HEK293T (cell line): ENCODE measurements around the gene MTAP.

ENCODE experiments used
- CTCF ChIA-PET: fragments of 350-600 bp; formaldehyde crosslinking; extraction: SDS; loops from one replicate; lab custom pipeline; 2021; ENCODE audit warnings: antibody characterized with exemption, inconsistent platforms; lab: Yijun Ruan, JAX
- POLR2A ChIA-PET: fragments of 350-600 bp; formaldehyde crosslinking; extraction: SDS; loops from one replicate; lab custom pipeline; 2020; ENCODE audit warnings: antibody characterized with exemption, inconsistent platforms; lab: Yijun Ruan, JAX
- DNase-seq: peaks from one replicate; pipeline ENCODE4 v3.0.0; 2012; ENCODE audit warnings: mixed read lengths; ENCODE audit errors: extremely low spot score
- ARNT ChIP-seq: fragments of 450-650 bp; IDR thresholded peaks from 2 replicates; pipeline ENCODE4 v1.6.1; 2017; ENCODE audit warnings: mild to moderate bottlenecking
- BHLHE40 ChIP-seq: fragments of 450-650 bp; IDR thresholded peaks from 2 replicates; pipeline ENCODE4 v1.6.1; 2016; ENCODE audit warnings: mild to moderate bottlenecking, moderate library complexity, borderline replicate concordance
- CTBP1 ChIP-seq: fragments of 450-650 bp; IDR thresholded peaks from 2 replicates; pipeline ENCODE4 v1.6.1; 2016; ENCODE audit warnings: borderline replicate concordance
- ELF4 ChIP-seq: fragments of 450-650 bp; IDR thresholded peaks from 2 replicates; pipeline ENCODE4 v1.6.1; 2017; ENCODE audit warnings: antibody characterized with exemption
- FOXA1 ChIP-seq: fragments of 450-650 bp; IDR thresholded peaks from 2 replicates; pipeline ENCODE4 v1.6.1; 2016; ENCODE audit warnings: mild to moderate bottlenecking
- FOXK2 ChIP-seq: fragments of 450-650 bp; IDR thresholded peaks from 2 replicates; pipeline ENCODE4 v1.6.1; 2016; ENCODE audit warnings: mild to moderate bottlenecking
- FOXM1 ChIP-seq: fragments of 450-650 bp; IDR thresholded peaks from 2 replicates; pipeline ENCODE4 v1.6.1; 2017; ENCODE audit warnings: mild to moderate bottlenecking, borderline replicate concordance
- HDGF ChIP-seq: fragments of 450-650 bp; IDR thresholded peaks from 2 replicates; pipeline ENCODE4 v1.6.1; 2017; ENCODE audit warnings: antibody characterized with exemption, borderline replicate concordance
- L3MBTL2 ChIP-seq: fragments of 450-650 bp; conservative IDR thresholded peaks from 2 replicates; pipeline ENCODE4 v1.6.1; 2016; ENCODE audit warnings: mild to moderate bottlenecking
- LEF1 ChIP-seq: fragments of 450-650 bp; IDR thresholded peaks from 2 replicates; pipeline ENCODE4 v1.6.1; 2017; ENCODE audit warnings: mild to moderate bottlenecking, borderline replicate concordance
- NFRKB ChIP-seq: fragments of 450-650 bp; IDR thresholded peaks from 2 replicates; pipeline ENCODE4 v1.6.1; 2016; ENCODE audit warnings: mild to moderate bottlenecking, moderate library complexity
- PKNOX1 ChIP-seq: fragments of 450-650 bp; IDR thresholded peaks from 2 replicates; pipeline ENCODE4 v1.6.1; 2016
- SP1 ChIP-seq: fragments of 450-650 bp; IDR thresholded peaks from 2 replicates; pipeline ENCODE4 v1.6.1; 2017
- SUZ12 ChIP-seq: fragments of 450-650 bp; IDR thresholded peaks from 2 replicates; pipeline ENCODE4 v1.6.1; 2016; ENCODE audit warnings: mild to moderate bottlenecking
- TARDBP ChIP-seq: fragments of 450-650 bp; IDR thresholded peaks from 2 replicates; pipeline ENCODE4 v1.6.1; 2016
- ZNF384 ChIP-seq: fragments of 450-650 bp; IDR thresholded peaks from 2 replicates; pipeline ENCODE4 v1.6.1; 2016

MTAP gene

GRCh38 chr9:21825637-21826036 is 23.2 kb downstream of the MTAP start:
- CTCF ChIA-PET = no interaction called here

DNA sequence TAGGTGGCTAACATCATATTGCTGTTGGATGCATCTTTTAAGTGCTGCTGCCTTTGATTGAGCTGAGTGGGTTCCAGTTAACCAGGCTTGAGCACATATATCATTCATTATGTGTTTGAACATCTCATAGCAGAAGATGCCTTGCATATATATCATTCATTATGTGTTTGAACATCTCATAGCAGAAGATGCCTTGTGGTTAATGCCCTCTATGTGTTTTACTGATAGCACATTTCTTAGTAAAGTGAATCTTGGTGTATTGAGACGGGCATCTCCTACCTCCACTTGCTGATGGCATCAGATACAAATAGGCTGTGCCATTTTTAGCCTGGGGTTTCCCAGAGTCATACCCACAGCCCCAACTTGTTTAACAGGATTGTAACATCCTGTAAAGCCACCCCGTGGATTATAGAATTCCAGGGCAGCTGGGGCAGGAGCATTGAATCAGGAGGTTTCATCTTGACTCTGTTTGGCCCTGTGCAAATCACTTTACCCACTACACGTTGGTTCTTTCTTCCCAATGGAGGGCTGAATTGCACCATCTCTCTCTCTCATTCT is 26.5 kb downstream of the MTAP start:
- POLR2A ChIA-PET = no interaction called here
- DNase-seq = no peak
- CTCF ChIA-PET = no interaction called here
- TF ChIP-seq NFRKB (no peak), FOXM1 (no peak), BHLHE40 (no peak), ELF4 (no peak), HDGF (no peak), ZNF384 (no peak)

More at GRCh38 chr9:21825637-21826036, 23.2 kb downstream of the MTAP start:
- TF ChIP-seq NFRKB = no peak
- TF ChIP-seq FOXA1 = no peak
- no peak for TF ChIP-seq HDGF
- TF ChIP-seq LEF1 = no peak
- no peak for TF ChIP-seq ZNF384
- no peak for TF ChIP-seq SUZ12
- TF ChIP-seq SP1 = no peak
- TF ChIP-seq ELF4 = no peak
- no peak for TF ChIP-seq PKNOX1
- no peak for TF ChIP-seq CTBP1
- TF ChIP-seq FOXM1 = no peak
- TF ChIP-seq L3MBTL2 = no peak
- TF ChIP-seq FOXK2 = no peak
- DNase-seq = no peak
- POLR2A ChIA-PET = no interaction called here

DNA sequence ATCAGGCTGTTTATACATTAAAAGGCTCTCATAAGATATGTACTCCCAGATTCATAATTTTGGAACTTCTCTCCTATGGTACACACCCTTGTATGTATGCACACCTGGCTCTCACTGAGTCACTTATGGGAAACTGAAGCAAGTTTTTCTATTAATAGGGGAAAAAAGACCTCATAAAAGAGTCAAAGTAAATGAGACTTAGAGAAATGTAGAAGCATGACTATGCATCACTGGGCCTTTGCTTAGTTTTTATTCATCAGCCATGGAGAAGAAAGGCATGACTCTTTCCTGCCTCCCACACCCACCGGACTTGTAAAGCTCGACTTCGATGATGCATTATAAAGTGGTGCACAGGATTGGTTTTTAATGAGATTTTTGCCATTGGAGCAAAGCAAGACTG is 28.2 kb downstream of the MTAP start:
- TF ChIP-seq ELF4 = no peak
- DNase-seq = no peak
- ChIA-PET CTCF (no interaction called here), POLR2A (no interaction called here)

GRCh38 chr9:21831841-21832509 is 29.5 kb downstream of the MTAP start:
- CTCF ChIA-PET = no interaction called here
- no peak for DNase-seq
- TF ChIP-seq SP1 (no peak), FOXM1 (no peak), LEF1 (no peak), L3MBTL2 (no peak), CTBP1 (no peak), FOXA1 (no peak), ELF4 (no peak), ZNF384 (no peak), SUZ12 (no peak), BHLHE40 (no peak), NFRKB (no peak), PKNOX1 (no peak), FOXK2 (no peak), HDGF (no peak), ARNT (no peak), TARDBP (no peak)
- POLR2A ChIA-PET = no interaction called here

GRCh38 chr9:21833090-21833801 is 30.8 kb downstream of the MTAP start:
- CTCF ChIA-PET = no interaction called here
- TF ChIP-seq BHLHE40 (no peak), PKNOX1 (no peak), ZNF384 (no peak), SUZ12 (no peak), LEF1 (no peak), L3MBTL2 (no peak), ELF4 (no peak), NFRKB (no peak), CTBP1 (no peak), FOXM1 (no peak), SP1 (no peak), FOXA1 (no peak), HDGF (no peak)
- POLR2A ChIA-PET = no interaction called here
- no peak for DNase-seq

- ChIA-PET CTCF (no interaction called here), POLR2A (no interaction called here)
- TF ChIP-seq BHLHE40 = no peak
- no peak for TF ChIP-seq SP1
- TF ChIP-seq LEF1 = no peak
- TF ChIP-seq PKNOX1 = no peak
- TF ChIP-seq NFRKB = no peak
- no peak for TF ChIP-seq TARDBP
- no peak for TF ChIP-seq ARNT
- TF ChIP-seq SUZ12 = no peak
- TF ChIP-seq ZNF384 = no peak
- TF ChIP-seq FOXM1 = no peak
- TF ChIP-seq L3MBTL2 = no peak
- no peak for TF ChIP-seq ELF4
- no peak for TF ChIP-seq FOXK2
- TF ChIP-seq CTBP1 = no peak
- no peak for TF ChIP-seq FOXA1
- no peak for TF ChIP-seq HDGF
- DNase-seq = no peak
These were observed 32.7 kb downstream of the MTAP start for GRCh38 chr9:21835121-21835520.
